NCI-H146 treated with DMSO at 0.1 percent for 48 hours (cell line): ENCODE measurements around the gene HBG1.

Experiments used
- DNase-seq: peaks from one replicate; lab custom pipeline; 2025; ENCODE audit not compliant: unreplicated experiment; lab: John Stamatoyannopoulos, UW

HBG1 gene

GRCh38 chr11:5228124-5228523, 21.5 kb downstream of the HBG1 start:
- DNase-seq = no peak

- no peak for DNase-seq
Measured at GRCh38 chr11:5227681-5228080, 22.0 kb downstream of the HBG1 start.

- no peak for DNase-seq
Measured at GRCh38 chr11:5226732-5227310, 22.8 kb downstream of the HBG1 start, which contains the start of gene HBB. Gene HBB, minus strand, starts transcription at chr11:5227071. Its CDS starts 50 bp downstream, at chr11:5227021.

- no peak for DNase-seq
Measured at GRCh38 chr11:5225480-5225871, 24.2 kb downstream of the HBG1 start.

DNA sequence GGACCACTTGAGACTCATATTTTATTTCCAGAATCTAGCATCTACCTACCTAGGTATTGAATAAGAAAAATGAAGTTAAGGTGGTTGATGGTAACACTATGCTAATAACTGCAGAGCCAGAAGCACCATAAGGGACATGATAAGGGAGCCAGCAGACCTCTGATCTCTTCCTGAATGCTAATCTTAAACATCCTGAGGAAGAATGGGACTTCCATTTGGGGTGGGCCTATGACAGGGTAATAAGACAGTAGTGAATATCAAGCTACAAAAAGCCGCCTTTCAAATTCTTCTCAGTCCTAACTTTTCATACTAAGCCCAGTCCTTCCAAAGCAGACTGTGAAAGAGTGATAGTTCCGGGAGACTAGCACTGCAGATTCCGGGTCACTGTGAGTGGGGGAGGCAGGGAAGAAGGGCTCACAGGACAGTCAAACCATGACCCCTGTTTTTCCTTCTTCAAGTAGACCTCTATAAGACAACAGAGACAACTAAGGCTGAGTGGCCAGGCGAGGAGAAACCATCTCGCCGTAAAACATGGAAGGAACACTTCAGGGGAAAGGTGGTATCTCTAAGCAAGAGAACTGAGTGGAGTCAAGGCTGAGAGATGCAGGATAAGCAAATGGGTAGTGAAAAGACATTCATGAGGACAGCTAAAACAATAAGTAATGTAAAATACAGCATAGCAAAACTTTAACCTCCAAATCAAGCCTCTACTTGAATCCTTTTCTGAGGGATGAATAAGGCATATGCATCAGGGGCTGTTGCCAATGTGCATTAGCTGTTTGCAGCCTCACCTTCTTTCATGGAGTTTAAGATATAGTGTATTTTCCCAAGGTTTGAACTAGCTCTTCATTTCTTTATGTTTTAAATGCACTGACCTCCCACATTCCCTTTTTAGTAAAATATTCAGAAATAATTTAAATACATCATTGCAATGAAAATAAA, 24.8 kb downstream of the HBG1 start:
- DNase-seq = no peak

DNA sequence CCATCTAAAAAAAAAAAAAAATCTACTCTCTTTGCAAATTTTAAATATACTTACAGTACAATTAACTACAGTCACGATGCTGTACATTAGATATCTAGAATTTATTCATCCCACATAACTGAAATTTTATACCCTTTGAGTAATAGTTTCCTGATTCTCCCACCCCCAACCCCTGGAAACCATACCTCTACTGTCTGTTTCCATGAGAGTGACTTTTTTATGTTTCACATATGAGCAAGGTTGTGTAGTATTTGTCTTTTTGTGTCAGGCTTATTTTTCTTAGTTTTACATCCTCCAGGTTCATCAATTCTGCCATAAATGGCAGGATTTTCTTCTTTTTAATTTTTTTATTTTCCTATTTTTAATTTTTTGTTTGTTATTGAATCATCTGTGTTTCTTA, 26.0 kb downstream of the HBG1 start:
- no peak for DNase-seq

- no peak for DNase-seq
Measured at GRCh38 chr11:5223146-5223545, 26.5 kb downstream of the HBG1 start.

- no peak for DNase-seq
Measured at GRCh38 chr11:5210376-5210885, 39.2 kb downstream of the HBG1 start.

DNA sequence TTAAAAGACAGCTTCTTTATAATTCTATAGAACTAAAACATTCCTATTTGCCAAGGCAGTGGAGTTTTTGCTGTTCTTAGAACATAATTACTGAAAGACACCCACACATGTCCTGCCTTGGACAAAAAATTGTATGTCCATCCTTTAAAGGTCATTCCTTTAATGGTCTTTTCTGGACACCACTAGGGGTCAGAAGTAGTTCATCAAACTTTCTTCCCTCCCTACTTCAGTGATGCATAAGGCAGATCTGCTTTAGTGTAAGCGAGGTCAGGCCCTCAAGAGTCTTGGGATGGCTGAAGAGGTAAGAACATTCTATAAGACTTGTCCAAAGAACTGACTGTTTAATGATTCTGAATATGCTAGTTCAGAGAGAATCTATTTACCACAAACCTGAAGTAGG, 44.9 kb downstream of the HBG1 start:
- DNase-seq = peak; percentile 7

GRCh38 chr11:5203366-5203765, 46.3 kb downstream of the HBG1 start:
- no peak for DNase-seq

- DNase-seq = no peak
Measured at GRCh38 chr11:5200582-5200981, 49.1 kb downstream of the HBG1 start, which contains the start of gene OR51V1. Gene OR51V1, minus strand, starts transcription at chr11:5200682. Its CDS starts 0 bp downstream, at chr11:5200682.

DNA sequence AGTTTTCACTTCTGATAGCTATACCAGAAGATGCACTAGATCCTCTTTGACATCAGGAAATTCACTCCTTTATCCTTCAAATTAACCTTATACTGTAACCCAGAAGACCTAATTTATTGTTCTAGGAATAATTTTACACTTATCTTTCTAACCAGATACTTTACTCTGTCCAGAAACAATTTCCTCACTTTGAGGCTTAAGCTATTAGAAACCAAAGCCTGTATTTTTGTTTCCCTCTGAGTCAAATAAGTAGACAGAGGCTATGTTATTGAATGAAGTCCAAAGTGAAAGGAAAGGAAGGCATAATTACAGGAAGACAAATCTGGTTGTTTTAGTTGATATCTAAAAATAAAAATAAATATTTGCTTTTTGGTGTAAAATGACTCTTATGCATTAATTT, 51.4 kb downstream of the HBG1 start:
- no peak for DNase-seq
